Thoracic aorta (tissue), 2 donors: ENCODE measurements around the gene TMEM234. TPM values are rescaled to one million over a fixed set of nuclear protein-coding genes. Genes with fewer than 3 reads are reported as not detected.

ENCODE experiments used
- ATAC-seq: fragments of 150-250 bp; one replicate; pipeline ENCODE4 v1.8.0; 2017; ENCODE audit warnings: low read depth; ENCODE audit not compliant: insufficient number of reproducible peaks, low FRiP score
- DNase-seq: peaks from one replicate; pipeline ENCODE4 v3.0.0-alpha.2; 2020; ENCODE audit warnings: low spot score
- H3K27ac ChIP-seq, 2 donors: fragments of 200-600 bp; sonication (generic); 1 replicate in 1 of 2; 2 replicates in 1 of 2; pipeline ENCODE4 v1.5.1; 2016; ENCODE audit warnings: mild to moderate bottlenecking in 2 of 2, moderate library complexity in 2 of 2
- H3K27me3 ChIP-seq: fragments of 200-600 bp; sonication (generic); replicated peaks from 2 replicates; pipeline ENCODE4 v1.6.0; 2016; ENCODE audit warnings: mild to moderate bottlenecking; ENCODE audit not compliant: insufficient read depth
- H3K36me3 ChIP-seq: fragments of 200-600 bp; sonication (generic); one replicate; pipeline ENCODE4 v1.5.1; 2016
- H3K4me1 ChIP-seq, 2 donors: fragments of 200-600 bp; sonication (generic); 1 replicate in 1 of 2; 2 replicates in 1 of 2; pipeline versions ENCODE4 v1.5.1 to v1.6.0; 2016; ENCODE audit warnings: low read depth in 2 of 2, mild to moderate bottlenecking in 1 of 2; ENCODE audit not compliant: control insufficient read depth in 1 of 2
- H3K4me3 ChIP-seq: fragments of 200-600 bp; sonication (generic); 2 replicates; pipeline ENCODE4 v1.5.1; 2016; ENCODE audit warnings: mild to moderate bottlenecking
- H3K9me3 ChIP-seq: fragments of 200-600 bp; sonication (generic); 2 replicates; pipeline ENCODE4 v1.5.1; 2016
- total RNA-seq, 2 donors: library from RNA; depleted of rRNA; stranded (reverse); fragments of >200 nt; gene quantifications; one replicate each; pipeline versions ENCODE4 v1.1.0 to v1.2.3, GENCODE V29; 2016
- TF ChIP-seq, protein P1 (sequence below): fragments of 200-600 bp; sonication (generic); IDR thresholded peaks from one replicate; pipeline ENCODE4 v1.5.1; 2019; ENCODE audit warnings: antibody characterized with exemption

The TMEM234 gene
- total RNA-seq, 2 donors from 2014 or later, result 9.5 to 20.0 TPM

DNA sequence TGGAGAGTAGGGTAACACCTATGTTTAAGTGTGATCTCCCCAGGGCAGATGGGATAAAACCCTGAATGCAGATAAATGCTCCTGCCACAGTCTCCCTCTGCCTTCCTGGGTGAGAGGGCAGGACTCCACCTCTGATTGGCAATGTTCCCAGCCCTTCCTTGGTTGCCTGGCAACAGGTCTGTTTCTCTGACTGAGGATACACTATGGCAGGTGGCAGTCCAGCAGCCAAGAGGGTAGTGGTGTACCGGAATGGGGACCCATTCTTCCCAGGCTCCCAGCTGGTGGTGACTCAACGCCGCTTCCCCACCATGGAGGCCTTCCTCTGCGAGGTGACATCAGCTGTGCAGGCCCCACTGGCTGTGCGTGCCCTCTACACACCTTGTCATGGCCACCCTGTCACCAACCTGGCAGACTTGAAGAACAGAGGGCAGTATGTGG lies 13.2 kb downstream of the TMEM234 start, which contains the start of gene DCDC2B:
Gene DCDC2B (plus strand): TSS at position 199 of the 438 bp plus-strand sequence. CDS start 5 bp downstream, at position 204.
- Histone ChIP-seq H3K27ac (no peak within 1 kb of the TSS), H3K9me3 (no peaks in the 10 kb centered on the region), H3K4me1 (peaks cover 5 to 14% of the 10 kb centered on the region in 2 donors), H3K27me3 (no peaks in the 10 kb centered on the region), H3K4me3 (no peak within 1 kb of the TSS), H3K36me3 (no peaks in the 10 kb centered on the region)
- TF ChIP-seq, protein P1, sequence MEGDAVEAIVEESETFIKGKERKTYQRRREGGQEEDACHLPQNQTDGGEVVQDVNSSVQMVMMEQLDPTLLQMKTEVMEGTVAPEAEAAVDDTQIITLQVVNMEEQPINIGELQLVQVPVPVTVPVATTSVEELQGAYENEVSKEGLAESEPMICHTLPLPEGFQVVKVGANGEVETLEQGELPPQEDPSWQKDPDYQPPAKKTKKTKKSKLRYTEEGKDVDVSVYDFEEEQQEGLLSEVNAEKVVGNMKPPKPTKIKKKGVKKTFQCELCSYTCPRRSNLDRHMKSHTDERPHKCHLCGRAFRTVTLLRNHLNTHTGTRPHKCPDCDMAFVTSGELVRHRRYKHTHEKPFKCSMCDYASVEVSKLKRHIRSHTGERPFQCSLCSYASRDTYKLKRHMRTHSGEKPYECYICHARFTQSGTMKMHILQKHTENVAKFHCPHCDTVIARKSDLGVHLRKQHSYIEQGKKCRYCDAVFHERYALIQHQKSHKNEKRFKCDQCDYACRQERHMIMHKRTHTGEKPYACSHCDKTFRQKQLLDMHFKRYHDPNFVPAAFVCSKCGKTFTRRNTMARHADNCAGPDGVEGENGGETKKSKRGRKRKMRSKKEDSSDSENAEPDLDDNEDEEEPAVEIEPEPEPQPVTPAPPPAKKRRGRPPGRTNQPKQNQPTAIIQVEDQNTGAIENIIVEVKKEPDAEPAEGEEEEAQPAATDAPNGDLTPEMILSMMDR, result no peak
- ATAC-seq, result no peak
- no peak for DNase-seq

GRCh38 chr1:32208469-32208868 lies 13.7 kb downstream of the TMEM234 start:
- H3K4me3 ChIP-seq, result no peak overlapping the region
- H3K9me3 ChIP-seq, result no peaks in the 10 kb centered on the region
- H3K36me3 ChIP-seq, result no peaks in the 10 kb centered on the region
- no peak overlapping the region for H3K27ac ChIP-seq
- no peak for DNase-seq
- peaks cover 5 to 14% of the 10 kb centered on the region in 2 donors for H3K4me1 ChIP-seq
- TF ChIP-seq, protein P1, result no peak
- no peaks in the 10 kb centered on the region for H3K27me3 ChIP-seq
- no peak for ATAC-seq

DNA sequence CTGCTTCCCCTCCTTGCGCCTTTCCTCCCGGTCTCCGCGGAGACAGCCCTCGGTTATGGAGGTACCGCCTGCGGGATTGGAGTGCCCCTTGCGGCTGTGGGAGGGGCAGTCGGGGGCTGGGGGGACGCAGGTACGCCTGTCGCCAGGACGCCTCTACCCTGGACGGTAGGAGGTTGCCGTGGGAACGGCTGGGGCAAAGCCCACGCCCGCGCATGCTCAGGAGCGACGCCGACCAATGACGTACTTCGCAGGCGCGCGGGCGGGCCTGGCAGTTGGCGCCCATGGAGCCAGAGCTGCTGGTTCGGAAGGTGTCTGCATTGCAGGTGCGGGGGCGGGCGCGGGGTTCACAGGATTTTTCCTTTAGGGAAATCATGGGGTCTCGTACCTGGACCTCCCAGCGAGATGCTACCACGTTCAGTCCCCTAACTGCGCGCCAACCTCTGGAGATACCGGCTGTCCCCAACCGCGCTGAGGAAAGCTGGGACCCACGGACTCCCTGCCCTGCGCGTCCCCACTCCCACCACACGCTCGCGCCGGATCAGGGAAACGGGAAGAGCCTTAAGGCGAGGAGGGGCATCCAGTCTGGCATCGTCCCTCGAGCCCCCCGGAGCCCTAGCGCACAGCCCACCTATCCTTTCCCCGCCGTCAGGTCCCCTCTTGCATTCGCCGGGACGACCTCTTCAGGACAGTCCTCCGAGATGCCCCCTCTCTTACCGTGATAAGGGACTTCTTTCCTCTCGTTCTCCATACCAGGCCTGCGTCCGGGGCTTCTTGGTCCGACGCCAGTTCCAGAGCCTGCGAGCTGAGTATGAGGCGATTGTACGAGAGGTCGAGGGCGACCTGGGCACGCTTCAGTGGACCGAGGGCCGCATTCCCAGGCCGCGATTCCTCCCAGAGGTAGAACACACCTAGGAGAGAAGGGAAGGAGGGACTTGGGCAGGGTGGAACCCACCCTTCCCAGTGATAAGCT lies 16.5 kb downstream of the TMEM234 start, which contains the start of gene IQCC:
Gene IQCC (plus strand): TSS at position 271 of the 970 bp plus-strand sequence. CDS start 11 bp downstream, at position 282.
- Histone ChIP-seq H3K9me3 (no peaks in the 10 kb centered on the region), H3K4me3 (peak within 1 kb of the TSS; percentile 75), H3K27me3 (no peaks in the 10 kb centered on the region), H3K36me3 (no peaks in the 10 kb centered on the region), H3K4me1 (peaks cover 14 to 25% of the 10 kb centered on the region in 2 donors), H3K27ac (no peak within 1 kb of the TSS)
- DNase-seq, result peak; percentile 28
- ATAC-seq, result no peak
- TF ChIP-seq, protein P1, result no peak

DNA sequence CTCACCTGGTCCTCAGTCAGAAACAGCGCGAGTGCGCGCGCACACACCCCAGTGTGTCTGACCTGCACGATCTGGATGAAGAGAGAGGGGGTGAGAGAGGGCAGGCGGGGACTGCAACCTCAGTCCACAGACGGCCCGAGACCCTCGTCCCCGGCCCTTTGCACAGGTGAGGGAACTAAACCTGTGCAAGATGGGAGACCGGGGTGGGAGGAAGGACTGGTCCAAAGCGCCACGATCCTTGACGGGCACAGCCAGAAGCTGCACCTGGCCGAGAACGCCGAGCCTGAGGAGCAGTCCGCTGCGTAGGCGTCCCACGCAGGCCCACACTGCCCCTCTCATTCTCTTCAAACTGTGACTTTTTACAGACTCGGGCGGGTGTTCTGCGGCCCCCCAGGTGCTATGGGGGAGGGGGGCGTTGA lies 17.2 kb downstream of the TMEM234 start:
- H3K36me3 ChIP-seq, result no peaks in the 10 kb centered on the region
- DNase-seq (no peak), ATAC-seq (no peak)
- H3K4me1 ChIP-seq, result peaks cover 15 to 28% of the 10 kb centered on the region in 2 donors
- H3K27me3 ChIP-seq, result no peaks in the 10 kb centered on the region
- no peak overlapping the region for H3K27ac ChIP-seq
- H3K4me3 ChIP-seq, result peak overlapping the region; percentile 75
- H3K9me3 ChIP-seq, result no peaks in the 10 kb centered on the region
- TF ChIP-seq, protein P1, result no peak
